IPS-18a (cell line): ENCODE measurements around the gene MAML2.

Experiments
- H3K27ac ChIP-seq: one replicate; pipeline ENCODE4 v1.5.1; 2013; ENCODE audit warnings: low read length
- H3K27me3 ChIP-seq: one replicate; pipeline ENCODE4 v1.6.1; 2013; ENCODE audit warnings: mild to moderate bottlenecking, low read length; ENCODE audit not compliant: control insufficient read depth, insufficient read depth
- H3K36me3 ChIP-seq: one replicate; pipeline ENCODE4 v1.6.1; 2013; ENCODE audit warnings: low read depth, low read length; ENCODE audit not compliant: control insufficient read depth
- H3K4me1 ChIP-seq: one replicate; pipeline ENCODE4 v1.6.1; 2013; ENCODE audit warnings: low read depth, low read length; ENCODE audit not compliant: control insufficient read depth
- H3K4me3 ChIP-seq: one replicate; pipeline ENCODE4 v1.5.1; 2013; ENCODE audit warnings: low read length
- H3K9ac ChIP-seq: one replicate; pipeline ENCODE4 v1.6.1; 2013; ENCODE audit warnings: mild to moderate bottlenecking, low read length, moderate library complexity
- H3K9me3 ChIP-seq: one replicate; pipeline ENCODE4 v1.6.1; 2013; ENCODE audit warnings: low read depth, low read length; ENCODE audit not compliant: control insufficient read depth

MAML2 gene

DNA sequence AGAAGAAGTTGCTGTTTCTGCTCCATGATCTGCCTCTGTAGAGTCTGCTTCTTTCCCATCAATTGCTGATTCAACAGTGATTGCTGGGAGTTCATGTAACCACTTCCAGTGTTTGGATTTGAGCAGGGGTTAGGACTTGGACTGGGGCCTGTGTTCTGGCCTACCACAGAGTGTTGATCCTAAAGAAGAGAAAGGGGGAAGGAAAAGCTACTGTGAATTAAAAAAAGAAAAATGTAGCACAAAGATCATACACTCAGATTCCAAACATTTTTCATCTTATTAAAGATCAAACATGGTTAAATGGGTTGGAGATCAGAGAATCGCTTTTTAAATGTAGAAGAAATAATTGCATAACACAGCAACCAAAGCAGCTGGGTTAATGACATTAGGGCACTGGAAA lies 351.4 kb downstream of the MAML2 start:
- Histone ChIP-seq H3K36me3 (no peaks in the 10 kb centered on the region), H3K27ac (no peak overlapping the region), H3K9me3 (no peaks in the 10 kb centered on the region), H3K27me3 (no peaks in the 10 kb centered on the region), H3K4me1 (peaks cover 13% of the 10 kb centered on the region), H3K4me3 (no peak overlapping the region), H3K9ac (no peak overlapping the region)

DNA sequence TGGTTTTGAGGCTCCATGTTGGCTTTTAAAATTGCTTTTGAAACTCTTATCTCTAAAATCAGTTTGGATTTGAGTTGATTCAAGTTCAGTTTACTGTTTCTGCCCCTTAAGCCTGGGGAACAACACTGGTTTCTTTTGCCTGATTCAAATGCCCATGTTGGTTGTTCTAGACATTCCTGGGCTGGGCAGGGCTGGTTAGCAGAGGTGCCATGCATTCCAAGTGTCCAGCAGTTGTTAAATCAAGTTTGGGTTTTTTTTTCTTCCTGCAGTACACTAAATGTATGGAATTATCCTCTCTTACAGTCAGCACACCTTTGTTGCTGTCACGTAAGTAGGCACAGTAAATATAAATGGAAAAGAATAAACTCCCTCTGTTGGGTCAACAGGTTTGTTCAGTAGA lies 351.9 kb downstream of the MAML2 start:
- no peak overlapping the region for H3K4me3 ChIP-seq
- H3K27me3 ChIP-seq: no peaks in the 10 kb centered on the region
- peaks cover 13% of the 10 kb centered on the region for H3K4me1 ChIP-seq
- no peak overlapping the region for H3K27ac ChIP-seq
- H3K9ac ChIP-seq: no peak overlapping the region
- H3K36me3 ChIP-seq: no peaks in the 10 kb centered on the region
- H3K9me3 ChIP-seq: no peaks in the 10 kb centered on the region

DNA sequence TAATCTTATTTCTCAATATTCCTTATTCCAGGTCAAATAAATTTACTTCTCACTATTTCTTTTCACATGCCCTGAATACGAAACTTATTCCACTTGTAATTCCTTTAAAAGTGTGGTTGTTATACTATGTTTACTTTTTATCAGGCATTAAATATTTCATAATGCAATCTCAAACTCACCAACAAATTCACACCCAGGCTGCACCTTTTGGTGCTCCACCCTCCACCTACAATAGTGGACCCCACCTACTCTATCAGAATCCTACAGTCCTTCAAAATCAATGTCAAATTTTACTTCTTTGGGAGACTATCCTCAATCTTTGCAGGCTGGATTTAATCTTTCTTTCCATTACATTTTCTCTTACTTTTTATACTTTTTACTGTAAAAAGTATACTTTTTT lies 353.2 kb downstream of the MAML2 start:
- no peak overlapping the region for H3K4me3 ChIP-seq
- H3K36me3 ChIP-seq: no peaks in the 10 kb centered on the region
- no peak overlapping the region for H3K27ac ChIP-seq
- no peaks in the 10 kb centered on the region for H3K9me3 ChIP-seq
- H3K4me1 ChIP-seq: peaks cover 13% of the 10 kb centered on the region
- no peak overlapping the region for H3K9ac ChIP-seq
- no peaks in the 10 kb centered on the region for H3K27me3 ChIP-seq

DNA sequence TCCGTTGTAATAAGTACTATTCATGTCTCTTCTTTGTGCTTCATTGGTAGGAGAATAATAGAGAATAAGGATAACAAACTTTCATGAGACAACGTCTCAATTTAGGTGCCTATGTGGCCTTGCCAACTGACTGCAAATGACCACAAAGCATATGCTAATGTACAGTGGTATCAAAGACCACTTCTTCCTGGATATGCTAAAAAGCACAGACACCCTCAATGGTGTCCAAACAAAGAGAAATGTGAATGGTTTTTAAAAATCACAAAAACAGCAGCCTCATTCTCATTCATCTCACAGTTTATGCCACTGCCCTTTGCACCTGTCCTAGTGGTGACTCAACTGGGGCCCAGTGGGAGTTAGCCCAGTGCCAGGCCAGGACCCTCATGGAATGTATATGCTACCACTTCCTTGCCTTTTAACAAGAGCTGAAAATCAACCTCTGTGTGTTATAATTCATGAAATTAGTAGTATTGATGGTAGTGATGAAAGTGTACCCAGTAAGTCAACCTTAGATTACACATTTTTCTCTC lies 353.9 kb downstream of the MAML2 start:
- no peak overlapping the region for H3K27ac ChIP-seq
- no peak overlapping the region for H3K9ac ChIP-seq
- H3K9me3 ChIP-seq: no peaks in the 10 kb centered on the region
- no peaks in the 10 kb centered on the region for H3K36me3 ChIP-seq
- H3K4me3 ChIP-seq: no peak overlapping the region
- no peaks in the 10 kb centered on the region for H3K27me3 ChIP-seq
- H3K4me1 ChIP-seq: peaks cover 13% of the 10 kb centered on the region

DNA sequence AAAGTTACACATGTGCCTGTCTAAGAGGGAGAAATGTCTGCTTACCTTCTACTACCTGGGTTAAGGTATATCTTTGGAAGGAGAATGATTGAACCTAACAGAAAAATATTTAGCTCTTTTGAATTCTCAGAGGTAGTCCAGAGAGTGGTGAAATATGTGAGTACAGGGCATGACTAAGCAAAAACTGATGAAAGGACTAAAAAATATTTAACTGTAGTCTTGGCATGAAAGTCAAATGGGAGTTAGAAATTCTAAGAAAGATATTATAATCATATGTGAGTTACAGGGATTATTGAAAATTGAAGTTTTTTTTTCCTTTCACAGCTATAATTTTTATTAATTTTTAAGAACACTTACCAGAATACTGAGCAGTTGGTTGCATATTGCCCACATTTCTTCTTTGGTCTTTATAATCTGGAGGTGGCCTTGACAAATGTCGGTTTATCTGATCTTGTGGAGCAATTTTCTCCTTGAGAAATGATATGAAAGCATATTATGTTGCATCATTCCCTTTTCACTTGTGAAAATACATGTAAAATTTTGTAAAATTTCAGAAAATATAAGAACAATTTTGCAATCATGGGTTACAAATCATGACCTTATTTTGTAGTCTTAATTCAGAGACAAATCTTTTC lies 357.7 kb downstream of the MAML2 start:
- no peak overlapping the region for H3K4me3 ChIP-seq
- H3K4me1 ChIP-seq: peaks cover 13% of the 10 kb centered on the region
- H3K36me3 ChIP-seq: no peaks in the 10 kb centered on the region
- H3K27ac ChIP-seq: no peak overlapping the region
- H3K9ac ChIP-seq: no peak overlapping the region
- H3K9me3 ChIP-seq: no peaks in the 10 kb centered on the region
- H3K27me3 ChIP-seq: no peaks in the 10 kb centered on the region

DNA sequence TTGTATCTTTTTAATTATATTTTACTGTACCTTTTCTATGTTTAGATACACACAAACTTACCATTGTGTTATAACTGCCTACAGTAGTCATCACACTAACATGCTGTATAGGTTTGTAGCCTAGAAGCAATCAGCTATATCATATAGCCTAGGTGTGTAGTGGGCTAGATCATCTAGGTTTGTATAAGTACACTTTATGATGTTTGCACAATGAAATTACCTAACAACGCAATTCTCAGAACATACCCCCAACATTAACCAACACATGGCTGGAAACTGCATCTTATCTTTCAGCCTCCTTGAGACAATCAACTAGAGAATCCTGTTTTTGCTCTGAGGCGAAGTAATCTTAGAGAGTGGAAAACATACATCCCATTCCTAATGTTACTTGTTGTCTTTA lies 358.9 kb downstream of the MAML2 start:
- Histone ChIP-seq H3K27ac (no peak overlapping the region), H3K9ac (no peak overlapping the region), H3K4me3 (no peak overlapping the region), H3K4me1 (peaks cover 4% of the 10 kb centered on the region), H3K36me3 (no peaks in the 10 kb centered on the region), H3K9me3 (no peaks in the 10 kb centered on the region), H3K27me3 (no peaks in the 10 kb centered on the region)

DNA sequence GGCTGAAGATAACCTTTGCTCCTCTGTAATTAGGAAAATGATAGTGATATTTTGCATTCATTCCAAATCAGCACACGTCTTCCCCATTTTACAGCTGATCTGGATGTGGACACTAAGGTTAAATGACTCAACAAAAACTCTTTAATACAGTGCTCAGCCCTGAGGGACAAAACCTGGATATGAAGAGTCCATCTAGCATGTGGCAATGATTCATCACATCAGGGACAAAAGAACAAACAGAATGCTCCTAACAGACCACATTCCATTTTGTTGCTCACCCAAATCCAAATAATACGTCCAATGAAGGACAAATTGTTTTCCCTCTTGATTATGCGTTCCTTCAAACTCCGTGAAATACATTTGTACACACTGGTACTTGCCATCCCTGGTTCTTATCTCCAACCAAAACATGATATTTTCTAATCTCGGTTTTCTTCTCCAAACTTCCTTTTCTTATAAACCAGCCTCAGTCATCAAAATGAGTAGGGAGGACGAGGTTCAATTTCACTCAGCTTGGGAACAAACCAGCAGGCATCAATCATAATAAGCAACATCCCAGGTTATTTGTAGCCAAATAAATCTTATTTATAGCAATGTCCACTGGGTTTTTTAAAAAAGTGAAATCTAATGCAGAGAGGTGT lies 365.3 kb downstream of the MAML2 start:
- H3K27ac ChIP-seq: no peak overlapping the region

DNA sequence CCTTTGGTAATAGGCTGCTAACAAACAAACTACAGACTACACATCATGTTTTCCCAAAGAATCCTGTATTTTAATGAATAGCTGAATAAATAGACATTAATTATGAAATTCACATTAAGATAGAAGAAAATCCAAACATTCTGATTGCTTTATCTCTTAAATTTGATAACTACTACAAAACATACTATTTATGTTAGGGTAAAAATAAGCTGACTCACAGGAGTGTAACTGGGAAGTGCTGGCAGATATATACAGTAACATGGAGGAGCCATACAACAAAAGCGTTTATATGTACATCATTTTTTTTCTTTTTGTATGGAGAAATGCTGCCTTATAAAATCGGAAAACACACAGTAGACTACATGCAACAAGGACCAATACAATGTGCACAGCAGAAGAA lies 366.4 kb downstream of the MAML2 start:
- no peaks in the 10 kb centered on the region for H3K4me1 ChIP-seq
- H3K36me3 ChIP-seq: no peaks in the 10 kb centered on the region
- H3K27ac ChIP-seq: no peak overlapping the region
- no peak overlapping the region for H3K4me3 ChIP-seq
- no peak overlapping the region for H3K9ac ChIP-seq
- no peaks in the 10 kb centered on the region for H3K9me3 ChIP-seq
- no peaks in the 10 kb centered on the region for H3K27me3 ChIP-seq

More for the DNA sequence above, 365.3 kb downstream of the MAML2 start:
- Histone ChIP-seq H3K36me3 (no peaks in the 10 kb centered on the region), H3K4me3 (no peak overlapping the region), H3K4me1 (no peaks in the 10 kb centered on the region), H3K27me3 (no peaks in the 10 kb centered on the region), H3K9me3 (no peaks in the 10 kb centered on the region), H3K9ac (no peak overlapping the region)

DNA sequence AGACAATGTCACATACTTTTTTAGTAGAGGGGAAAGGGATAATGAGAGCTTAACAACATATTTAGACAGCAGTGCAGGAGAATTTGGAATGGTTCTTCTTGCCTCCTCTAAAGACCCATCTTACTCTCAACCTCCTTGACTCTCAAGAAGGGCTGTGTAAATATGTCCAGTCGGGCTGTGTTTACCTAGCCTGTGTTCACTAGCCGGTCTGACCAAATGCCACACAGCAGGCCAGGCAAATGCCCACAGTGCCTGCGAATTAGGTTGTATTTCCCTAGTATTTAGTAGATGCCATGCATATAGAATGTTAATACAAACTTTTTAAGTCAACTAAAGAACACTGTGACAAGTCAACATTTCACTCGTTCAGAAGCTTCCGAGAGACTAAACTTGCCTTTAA lies 367.7 kb downstream of the MAML2 start:
- H3K9me3 ChIP-seq: no peaks in the 10 kb centered on the region
- H3K36me3 ChIP-seq: no peaks in the 10 kb centered on the region
- no peaks in the 10 kb centered on the region for H3K4me1 ChIP-seq
- no peak overlapping the region for H3K9ac ChIP-seq
- H3K27me3 ChIP-seq: no peaks in the 10 kb centered on the region
- no peak overlapping the region for H3K4me3 ChIP-seq
- no peak overlapping the region for H3K27ac ChIP-seq

DNA sequence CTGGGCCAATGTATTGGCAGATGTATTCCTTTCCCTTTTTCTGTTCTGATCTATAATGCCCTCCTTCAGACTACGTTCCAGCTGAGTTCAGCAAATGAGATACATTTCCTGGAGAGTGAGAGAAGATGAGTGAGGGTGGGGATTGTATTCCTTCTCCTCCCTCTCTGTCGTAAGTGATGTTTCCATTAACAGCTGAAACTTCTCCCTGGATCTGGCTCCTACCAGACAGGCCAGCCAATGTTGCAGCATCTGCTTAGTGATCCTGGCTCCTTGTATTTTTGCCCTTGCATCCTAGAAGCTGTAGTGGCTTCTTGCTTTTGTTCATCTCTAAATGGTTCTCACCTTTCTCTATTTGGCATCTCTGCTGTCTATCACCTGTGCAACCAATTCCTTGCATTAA lies 370.9 kb downstream of the MAML2 start:
- Histone ChIP-seq H3K9ac (no peak overlapping the region), H3K4me1 (no peaks in the 10 kb centered on the region), H3K4me3 (no peak overlapping the region), H3K36me3 (no peaks in the 10 kb centered on the region), H3K27me3 (no peaks in the 10 kb centered on the region), H3K27ac (no peak overlapping the region), H3K9me3 (no peaks in the 10 kb centered on the region)

DNA sequence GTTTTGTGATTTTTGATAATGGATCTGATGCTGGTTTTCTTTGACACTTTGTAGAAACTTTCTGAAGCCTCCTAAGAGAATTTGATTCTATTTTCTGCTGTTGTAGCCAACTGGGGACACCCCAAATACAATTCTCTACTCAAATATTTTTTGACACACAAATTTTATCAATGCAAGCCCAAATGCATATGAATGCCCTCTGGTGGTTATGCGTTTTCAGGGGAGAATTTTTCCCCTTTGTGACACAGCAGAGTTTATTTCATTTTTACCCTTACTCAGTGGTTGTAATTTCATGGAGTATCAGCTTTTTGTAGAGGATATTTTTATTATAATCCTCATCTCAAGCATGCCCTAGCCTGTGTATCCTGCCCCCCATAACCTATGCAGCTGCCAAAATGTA lies 374.4 kb downstream of the MAML2 start:
- H3K36me3 ChIP-seq: no peaks in the 10 kb centered on the region
- H3K9me3 ChIP-seq: no peaks in the 10 kb centered on the region
- no peak overlapping the region for H3K27ac ChIP-seq
- no peak overlapping the region for H3K4me3 ChIP-seq
- no peaks in the 10 kb centered on the region for H3K4me1 ChIP-seq
- H3K9ac ChIP-seq: no peak overlapping the region
- no peaks in the 10 kb centered on the region for H3K27me3 ChIP-seq

DNA sequence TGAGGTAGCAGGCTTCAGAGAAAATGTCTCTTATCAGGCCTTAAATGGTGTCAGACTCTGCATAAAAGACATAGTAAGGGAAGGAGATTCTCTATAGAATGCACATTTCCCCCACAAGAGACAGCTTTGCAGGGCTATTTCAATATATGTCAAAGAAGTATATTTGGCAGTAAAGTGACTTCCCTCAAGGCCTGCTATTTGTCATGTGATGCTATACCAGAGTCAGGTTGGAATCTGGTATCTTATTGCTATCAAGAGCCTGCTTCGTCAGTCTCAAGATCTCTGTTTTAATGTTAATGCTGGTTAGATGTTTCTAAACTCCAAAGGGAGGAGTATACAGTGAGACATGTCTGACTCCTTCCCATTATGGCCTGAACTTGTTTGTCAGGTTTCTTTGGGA lies 378.7 kb downstream of the MAML2 start:
- Histone ChIP-seq H3K27ac (no peak overlapping the region), H3K9me3 (no peaks in the 10 kb centered on the region), H3K36me3 (no peaks in the 10 kb centered on the region), H3K27me3 (no peaks in the 10 kb centered on the region), H3K9ac (no peak overlapping the region), H3K4me1 (no peaks in the 10 kb centered on the region), H3K4me3 (no peak overlapping the region)
